NT2/D1 (cell line): Measurements from ENCODE around the gene RGMA.
"Not testable (repeated sequence)": the region's sequence is repeated elsewhere in the genome, so short reads cannot be mapped to it uniquely, and the experiment has no call there.

Source experiments
- YY1 ChIP-seq: IDR thresholded peaks from 2 replicates; pipeline ENCODE4 v1.6.1; 2011; ENCODE audit not compliant: insufficient read length, insufficient read depth
- ZNF274 ChIP-seq: IDR thresholded peaks from 2 replicates; pipeline ENCODE4 v1.6.1; 2011; ENCODE audit warnings: mild to moderate bottlenecking, low read depth, low read length

DNA sequence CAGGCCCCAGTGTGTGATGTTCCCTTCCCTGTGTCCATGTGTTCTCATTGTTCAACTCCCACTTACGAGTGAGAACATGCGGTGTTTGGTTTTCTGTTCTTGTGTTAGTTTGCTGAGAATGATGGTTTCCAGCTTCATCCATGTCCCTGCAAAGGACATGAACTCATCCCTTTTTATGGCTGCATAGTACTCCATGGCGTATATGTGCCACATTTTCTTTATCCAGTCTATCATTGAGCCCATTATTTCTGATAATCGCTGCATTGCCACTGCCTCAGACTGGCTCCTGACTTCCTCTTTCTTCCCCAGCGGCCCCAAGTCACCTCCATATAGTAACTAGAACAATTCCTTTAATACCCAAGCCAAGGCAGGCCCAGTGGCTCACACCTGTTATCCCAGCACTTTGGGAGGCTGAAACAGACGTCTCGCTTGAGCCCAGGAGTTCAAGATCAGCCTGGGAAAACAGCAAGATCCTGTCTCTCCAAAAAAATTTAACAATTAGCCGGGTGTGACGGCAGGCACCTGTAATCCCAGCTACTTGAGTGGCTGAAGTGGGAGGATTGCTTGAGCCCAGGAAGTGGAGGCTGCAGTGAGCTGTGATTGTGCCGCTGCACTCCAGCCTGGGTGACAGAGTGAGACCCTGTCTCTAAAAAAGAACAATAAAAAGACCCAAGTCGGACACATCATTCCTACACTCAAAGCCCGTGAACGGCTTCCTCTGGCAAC, 49.3 kb downstream of the RGMA start:
- TF ChIP-seq YY1, ZNF274: not testable (repeated sequence)
